ENCODE data around the gene ABHD16A.

Gene ABHD16A

GRCh38 chr6:31723245-31723979 lies 20.3 kb upstream of the ABHD16A start, which contains the start of gene MPIG6B:
Gene MPIG6B, plus strand, starts transcription at chr6:31723373. Its CDS starts 11 bp downstream, at chr6:31723384.
- peak; percentile 36 for DNase-seq
- Histone ChIP-seq H3K9me3 (no peaks in the 10 kb centered on the region), H3K36me3 (no peaks in the 10 kb centered on the region), H3K27me3 (no peaks in the 10 kb centered on the region), H3K4me1 (no peaks in the 10 kb centered on the region; the same call in 1 of the 2 replicates), H3K4me3 (ENCODE audit: low read depth, low read length) (no peak within 1 kb of the TSS)
- TF ChIP-seq, protein P1, sequence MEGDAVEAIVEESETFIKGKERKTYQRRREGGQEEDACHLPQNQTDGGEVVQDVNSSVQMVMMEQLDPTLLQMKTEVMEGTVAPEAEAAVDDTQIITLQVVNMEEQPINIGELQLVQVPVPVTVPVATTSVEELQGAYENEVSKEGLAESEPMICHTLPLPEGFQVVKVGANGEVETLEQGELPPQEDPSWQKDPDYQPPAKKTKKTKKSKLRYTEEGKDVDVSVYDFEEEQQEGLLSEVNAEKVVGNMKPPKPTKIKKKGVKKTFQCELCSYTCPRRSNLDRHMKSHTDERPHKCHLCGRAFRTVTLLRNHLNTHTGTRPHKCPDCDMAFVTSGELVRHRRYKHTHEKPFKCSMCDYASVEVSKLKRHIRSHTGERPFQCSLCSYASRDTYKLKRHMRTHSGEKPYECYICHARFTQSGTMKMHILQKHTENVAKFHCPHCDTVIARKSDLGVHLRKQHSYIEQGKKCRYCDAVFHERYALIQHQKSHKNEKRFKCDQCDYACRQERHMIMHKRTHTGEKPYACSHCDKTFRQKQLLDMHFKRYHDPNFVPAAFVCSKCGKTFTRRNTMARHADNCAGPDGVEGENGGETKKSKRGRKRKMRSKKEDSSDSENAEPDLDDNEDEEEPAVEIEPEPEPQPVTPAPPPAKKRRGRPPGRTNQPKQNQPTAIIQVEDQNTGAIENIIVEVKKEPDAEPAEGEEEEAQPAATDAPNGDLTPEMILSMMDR (IDR thresholded peaks at IDR 0.05; ENCODE audit: low read depth, low read length), result no peak

DNA sequence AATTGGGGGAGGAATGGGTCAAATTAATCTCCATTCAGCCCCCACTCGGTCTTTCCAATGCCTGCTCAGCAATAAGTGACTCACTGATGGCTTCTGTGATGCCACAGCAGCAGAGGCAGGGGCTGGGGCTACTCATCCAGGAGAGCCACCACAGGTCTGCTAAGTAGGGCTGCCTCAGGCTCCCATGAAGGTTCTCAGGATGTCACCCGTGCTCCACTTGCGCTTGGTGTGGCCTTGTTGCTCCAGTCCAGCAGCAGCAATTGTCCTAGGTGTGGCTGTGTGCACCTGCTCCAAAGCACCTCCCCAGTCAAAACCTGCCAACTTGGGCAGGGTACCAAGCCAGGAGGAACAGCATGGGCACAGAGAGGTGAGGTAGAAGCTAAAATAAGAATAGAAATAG lies 19.0 kb upstream of the ABHD16A start:
- DNase-seq, result no peak
- no peaks in the 10 kb centered on the region; the same call in 1 of the 2 replicates for H3K4me1 ChIP-seq
- TF ChIP-seq, protein P1 (IDR thresholded peaks at IDR 0.05; ENCODE audit: low read depth, low read length), result no peak
- H3K27me3 ChIP-seq, result no peaks in the 10 kb centered on the region
- H3K9me3 ChIP-seq, result no peaks in the 10 kb centered on the region
- no peaks in the 10 kb centered on the region for H3K36me3 ChIP-seq
- no peak overlapping the region for H3K4me3 ChIP-seq (ENCODE audit: low read depth, low read length)

- no peaks in the 10 kb centered on the region for H3K27me3 ChIP-seq
- DNase-seq, result no peak
- no peaks in the 10 kb centered on the region; the same call in 1 of the 2 replicates for H3K4me1 ChIP-seq
- TF ChIP-seq, protein P1 (IDR thresholded peaks at IDR 0.05; ENCODE audit: low read depth, low read length), result no peak
- no peaks in the 10 kb centered on the region for H3K36me3 ChIP-seq
- H3K4me3 ChIP-seq (ENCODE audit: low read depth, low read length), result no peak within 1 kb of the TSS
- H3K9me3 ChIP-seq, result no peaks in the 10 kb centered on the region
Observed at GRCh38 chr6:31721351-31722020, 18.4 kb upstream of the ABHD16A start, which contains the start of gene LY6G6C. Gene LY6G6C, minus strand, starts transcription at chr6:31721746. Its CDS starts 67 bp downstream, at chr6:31721679.

DNA sequence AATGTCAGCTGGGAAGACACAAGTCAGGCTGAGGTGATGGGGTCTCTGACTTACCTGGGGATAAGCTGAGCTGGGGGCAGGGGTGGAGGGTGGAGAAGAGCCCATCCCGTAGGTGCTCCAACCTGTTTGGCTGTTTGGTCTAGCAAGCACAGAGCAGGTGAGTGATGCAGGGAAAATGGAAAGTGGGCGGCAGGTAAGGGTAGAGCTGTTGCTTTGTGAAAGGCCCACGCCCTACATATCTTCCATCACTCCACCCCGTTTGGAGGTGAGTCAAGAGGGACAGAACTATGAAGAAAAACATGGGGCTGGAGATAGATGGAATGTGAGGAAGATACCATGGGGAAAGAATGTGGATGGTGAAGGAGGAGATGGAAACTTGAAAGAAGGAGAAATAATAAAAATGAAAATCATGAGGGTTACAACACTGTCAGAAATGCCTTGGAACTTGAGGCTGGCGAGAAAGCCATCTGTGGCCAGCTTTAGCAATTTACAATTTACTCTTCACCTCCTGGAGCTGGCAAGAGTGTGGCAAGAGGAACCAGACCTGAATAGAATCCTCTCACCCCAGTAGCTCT lies 17.2 kb upstream of the ABHD16A start:
- DNase-seq, result no peak
- Histone ChIP-seq H3K4me1 (no peaks in the 10 kb centered on the region; the same call in 1 of the 2 replicates), H3K27me3 (no peaks in the 10 kb centered on the region), H3K36me3 (no peaks in the 10 kb centered on the region), H3K9me3 (no peaks in the 10 kb centered on the region), H3K4me3 (ENCODE audit: low read depth, low read length) (no peak overlapping the region)
- TF ChIP-seq, protein P1 (IDR thresholded peaks at IDR 0.05; ENCODE audit: low read depth, low read length), result no peak

GRCh38 chr6:31719001-31719400 lies 15.9 kb upstream of the ABHD16A start:
- no peaks in the 10 kb centered on the region for H3K9me3 ChIP-seq
- H3K36me3 ChIP-seq, result no peaks in the 10 kb centered on the region
- DNase-seq, result no peak
- H3K4me3 ChIP-seq (ENCODE audit: low read depth, low read length), result no peak overlapping the region
- H3K27me3 ChIP-seq, result no peaks in the 10 kb centered on the region
- TF ChIP-seq, protein P1 (IDR thresholded peaks at IDR 0.05; ENCODE audit: low read depth, low read length), result no peak
- H3K4me1 ChIP-seq, result no peaks in the 10 kb centered on the region; the same call in 1 of the 2 replicates
